Astrocyte of the cerebellum (primary cell): ENCODE data around the gene CTDNEP1.

Source experiments
- DNase-seq: peaks from one replicate; pipeline ENCODE4 v3.0.0-alpha.2; 2011; ENCODE audit warnings: low read depth
- H3K4me3 ChIP-seq: 2 replicates; pipeline ENCODE4 v1.5.1; 2011; ENCODE audit warnings: mild to moderate bottlenecking, low read depth, low read length, moderate library complexity
- CTCF ChIP-seq: IDR thresholded peaks from 2 replicates; pipeline ENCODE4 v1.5.1; 2012; ENCODE audit warnings: low read length, low read depth, moderate library complexity, mild to moderate bottlenecking; ENCODE audit errors: missing control alignments
- in situ Hi-C: cut with HindIII; loops from 2 replicates; pipeline ENCODE4 v1.10.0; 2017; ENCODE audit warnings: low sequenced_read_pairs

Gene CTDNEP1

DNA sequence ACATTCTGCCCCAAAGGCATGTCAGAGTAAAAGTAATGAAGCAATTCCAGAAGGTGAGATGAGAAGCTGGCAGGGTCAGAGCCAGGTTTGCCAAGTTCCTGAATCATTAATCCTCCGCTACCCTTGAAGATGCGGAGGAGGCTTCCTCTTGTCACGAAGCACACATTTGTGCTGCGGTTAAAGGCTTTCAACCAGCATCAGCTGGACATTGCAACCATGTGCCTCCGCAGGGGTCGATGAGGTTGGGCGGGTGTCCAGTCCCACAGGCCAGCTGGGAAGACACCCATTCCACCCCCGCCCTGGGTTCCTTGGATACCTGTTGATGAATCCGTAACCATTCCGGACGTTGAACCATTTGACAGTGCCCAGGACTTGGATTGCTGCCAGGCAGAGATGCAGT, 41.6 kb upstream of the CTDNEP1 start:
- in situ Hi-C loops, result no loop called here
- DNase-seq, result no peak
- H3K4me3 ChIP-seq, result no peak overlapping the region
- TF ChIP-seq CTCF, result no peak

DNA sequence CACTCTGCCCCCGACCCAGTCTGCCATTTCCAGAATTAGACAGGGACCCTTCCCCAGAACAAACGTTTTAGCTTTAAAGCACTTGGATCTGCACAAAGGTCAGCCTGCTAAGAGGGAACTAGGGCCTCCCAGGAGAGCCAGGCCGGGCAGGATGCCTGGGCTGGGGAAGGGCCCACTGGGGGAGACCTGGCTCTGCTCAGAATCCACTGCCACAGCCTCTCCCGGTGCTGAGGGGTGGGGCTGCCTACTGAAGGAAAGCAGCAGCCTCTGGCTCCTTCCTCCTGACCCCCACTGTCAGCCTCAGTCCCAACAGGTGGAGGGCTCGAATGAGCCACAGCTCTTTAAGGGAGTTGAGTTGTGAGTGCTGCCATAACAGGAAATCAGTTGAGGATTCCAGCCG, 41.2 kb upstream of the CTDNEP1 start:
- in situ Hi-C loops, result no loop called here
- H3K4me3 ChIP-seq, result no peak overlapping the region
- no peak for TF ChIP-seq CTCF
- DNase-seq, result no peak

DNA sequence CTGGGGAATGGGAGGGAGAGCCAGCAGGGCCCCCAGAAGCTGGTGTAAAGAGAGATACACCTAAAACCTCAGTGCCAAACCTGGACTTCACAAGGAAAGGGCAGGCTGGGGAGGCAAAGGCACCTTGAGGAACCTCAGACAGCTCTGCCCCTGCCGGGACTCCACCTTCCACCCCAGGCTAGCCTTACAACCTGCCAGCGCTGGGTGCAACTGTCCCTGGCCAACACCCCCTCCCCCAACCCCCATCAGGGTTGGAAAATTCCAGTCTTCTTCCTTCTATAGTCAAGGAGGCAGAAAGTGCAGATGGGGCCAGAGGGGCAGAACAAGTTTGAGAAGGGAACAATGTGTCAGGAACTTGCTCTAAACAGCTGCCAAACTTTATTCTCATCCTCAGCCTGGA, 40.7 kb upstream of the CTDNEP1 start:
- DNase-seq, result no peak
- TF ChIP-seq CTCF, result no peak
- no peak overlapping the region for H3K4me3 ChIP-seq
- in situ Hi-C loops, result no loop called here

- in situ Hi-C loops, result no loop called here
- H3K4me3 ChIP-seq, result no peak overlapping the region
- DNase-seq, result no peak
- no peak for TF ChIP-seq CTCF
Measured at GRCh38 chr17:7290685-7291084, 39.2 kb upstream of the CTDNEP1 start.

DNA sequence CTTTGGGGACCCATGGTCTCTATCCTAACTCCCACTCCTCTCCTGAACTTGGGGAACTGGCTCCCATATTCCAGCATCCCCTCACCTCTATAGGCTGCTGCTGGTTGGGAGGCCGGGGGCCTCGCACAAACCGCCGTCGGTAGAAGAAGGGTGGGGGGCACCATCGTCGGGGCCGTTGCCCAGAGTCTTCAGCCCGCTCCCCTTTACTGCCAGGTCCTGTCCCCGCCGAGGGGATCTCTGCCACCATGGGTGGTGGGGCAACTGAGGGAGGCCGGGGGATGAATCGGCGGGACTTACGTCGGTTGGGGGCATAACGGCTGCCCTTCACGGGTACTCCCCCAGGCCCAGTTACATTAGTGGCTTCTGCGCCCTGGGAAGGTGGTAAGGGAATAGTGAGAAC, 38.6 kb upstream of the CTDNEP1 start:
- no peak for TF ChIP-seq CTCF
- no peak for DNase-seq
- in situ Hi-C loops, result no loop called here
- no peak overlapping the region for H3K4me3 ChIP-seq

DNA sequence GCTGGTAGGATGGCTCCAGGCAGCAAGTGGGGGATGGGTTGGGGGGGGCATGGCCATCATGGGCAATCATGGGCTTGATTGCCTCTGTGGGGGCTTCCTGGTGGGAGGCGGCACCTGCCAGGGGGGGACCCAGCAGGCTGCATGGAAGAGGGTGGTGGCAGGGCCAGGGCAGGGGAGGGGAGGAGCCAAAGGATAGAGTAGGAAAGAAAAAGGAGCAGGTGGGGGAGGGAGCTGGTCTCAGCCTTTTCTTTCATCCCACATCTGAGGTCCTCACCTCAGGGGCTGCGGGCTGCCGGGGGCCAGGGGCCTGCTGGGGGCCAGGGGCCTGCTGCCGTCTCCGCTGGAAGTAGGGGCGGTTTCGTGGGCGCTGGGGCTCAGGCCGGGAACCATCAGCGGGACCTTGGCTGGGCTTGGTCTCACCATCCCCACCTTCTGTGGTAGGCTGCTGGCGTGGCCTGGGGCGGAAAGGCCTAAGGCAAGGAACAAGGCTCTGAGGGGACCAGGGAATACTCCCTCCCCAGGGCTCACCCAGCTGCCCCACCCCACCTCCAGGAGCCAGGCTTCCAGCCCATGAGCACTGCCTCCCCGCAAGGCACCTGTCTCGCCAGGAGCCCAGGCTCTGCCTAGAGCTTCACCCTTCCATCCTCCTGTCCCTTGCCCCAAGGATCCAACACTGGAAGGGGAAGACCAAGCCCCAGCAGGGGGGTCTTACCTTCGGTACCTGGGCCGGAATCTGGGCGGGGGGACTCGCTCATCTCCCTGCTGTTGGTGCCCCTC, 37.9 kb upstream of the CTDNEP1 start:
- no peak for DNase-seq
- in situ Hi-C loops, result no loop called here
- TF ChIP-seq CTCF, result no peak
- H3K4me3 ChIP-seq, result no peak overlapping the region
